ENCODE data around the gene CEP72. TPM values are rescaled to one million over a fixed set of nuclear protein-coding genes. Genes with fewer than 3 reads are reported as not detected.
"Not testable (repeated sequence)": the region's sequence is repeated elsewhere in the genome, so short reads cannot be mapped to it uniquely, and the experiment has no call there.

The CEP72 gene
- total and polyA plus RNA-seq, 2 experiments from 2014 or later, result 1.7 to 2.4 TPM

- Histone ChIP-seq H3K4me2 (ENCODE audit: unreplicated experiment) (no peak overlapping the region), H3K9me3 (ENCODE audit: low read depth) (no peaks in the 10 kb centered on the region), H3K9ac (no peak overlapping the region), H3K79me2 (ENCODE audit: insufficient read depth) (no peaks in the 10 kb centered on the region), H3K4me3 (no peak overlapping the region), H3K4me1 (ENCODE audit: insufficient read depth) (no peaks in the 10 kb centered on the region), H4K20me1 (ENCODE audit: insufficient read depth) (no peaks in the 10 kb centered on the region), H3K9me2 (ENCODE audit: insufficient read depth) (no peaks in the 10 kb centered on the region), H3K27ac (no peak overlapping the region), H3F3A (ENCODE audit: insufficient read depth) (no peaks in the 10 kb centered on the region), H3K36me3 (ENCODE audit: low read depth) (no peaks in the 10 kb centered on the region), H3K27me3 (replicated peaks; ENCODE audit: insufficient read depth) (peaks cover 24% of the 10 kb centered on the region), H2AFZ (no peak overlapping the region)
- WGBS, 2 experiments (ENCODE audit: low coverage in 1 of 2, low lambda C conversion rate in 2 of 2, missing lambda C conversion rate in 2 of 2), result 62 to 81% methylated on average over 7 to 20 of the region's 20 CpGs
- TF ChIP-seq EZH2phosphoT487 (IDR thresholded peaks at IDR 0.05; ENCODE audit: insufficient read depth, low read depth) (no peak), EZH2 (IDR thresholded peaks at IDR 0.05; ENCODE audit: insufficient read depth, poor library complexity, severe bottlenecking) (no peak)
- DNase-seq, result no peak
- in situ Hi-C loops (cut with MboI), result no loop called here
Measured at GRCh38 chr5:675111-675870, 63.2 kb downstream of the CEP72 start.

GRCh38 chr5:675871-676698 lies 63.9 kb downstream of the CEP72 start:
- in situ Hi-C loops (cut with MboI), result no loop called here
- no peaks in the 10 kb centered on the region for H3K4me1 ChIP-seq (ENCODE audit: insufficient read depth)
- peaks cover 24% of the 10 kb centered on the region for H3K27me3 ChIP-seq (replicated peaks; ENCODE audit: insufficient read depth)
- H3K79me2 ChIP-seq (ENCODE audit: insufficient read depth), result no peaks in the 10 kb centered on the region
- H3K9me3 ChIP-seq (ENCODE audit: low read depth), result no peaks in the 10 kb centered on the region
- TF ChIP-seq EZH2 (IDR thresholded peaks at IDR 0.05; ENCODE audit: insufficient read depth, poor library complexity, severe bottlenecking), result no peak
- no peak for TF ChIP-seq EZH2phosphoT487 (IDR thresholded peaks at IDR 0.05; ENCODE audit: insufficient read depth, low read depth)
- DNase-seq, result no peak
- no peaks in the 10 kb centered on the region for H3F3A ChIP-seq (ENCODE audit: insufficient read depth)
- no peak overlapping the region for H3K4me3 ChIP-seq
- no peaks in the 10 kb centered on the region for H3K9me2 ChIP-seq (ENCODE audit: insufficient read depth)
- no peaks in the 10 kb centered on the region for H3K36me3 ChIP-seq (ENCODE audit: low read depth)
- H4K20me1 ChIP-seq (ENCODE audit: insufficient read depth), result no peaks in the 10 kb centered on the region
- no peak overlapping the region for H3K27ac ChIP-seq
- WGBS, 2 experiments (ENCODE audit: low coverage in 1 of 2, low lambda C conversion rate in 2 of 2, missing lambda C conversion rate in 2 of 2), result 82% methylated on average over 32 to 36 of the region's 36 CpGs
- H3K4me2 ChIP-seq (ENCODE audit: unreplicated experiment), result no peak overlapping the region
- no peak overlapping the region for H3K9ac ChIP-seq
- H2AFZ ChIP-seq, result no peak overlapping the region

- no peaks in the 10 kb centered on the region for H3K4me1 ChIP-seq (ENCODE audit: insufficient read depth)
- no peak for DNase-seq
- H2AFZ ChIP-seq, result no peak overlapping the region
- no peaks in the 10 kb centered on the region for H3K79me2 ChIP-seq (ENCODE audit: insufficient read depth)
- in situ Hi-C loops (cut with MboI), result no loop called here
- no peak overlapping the region for H3K27ac ChIP-seq
- H3K4me3 ChIP-seq, result no peak overlapping the region
- no peaks in the 10 kb centered on the region for H4K20me1 ChIP-seq (ENCODE audit: insufficient read depth)
- H3K4me2 ChIP-seq (ENCODE audit: unreplicated experiment), result no peak overlapping the region
- H3K27me3 ChIP-seq (replicated peaks; ENCODE audit: insufficient read depth), result peaks cover 24% of the 10 kb centered on the region
- no peaks in the 10 kb centered on the region for H3K9me3 ChIP-seq (ENCODE audit: low read depth)
- WGBS, 2 experiments (ENCODE audit: low coverage in 1 of 2, low lambda C conversion rate in 2 of 2, missing lambda C conversion rate in 2 of 2), result 91 to 95% methylated on average over 38 to 48 of the region's 48 CpGs
- no peaks in the 10 kb centered on the region for H3K9me2 ChIP-seq (ENCODE audit: insufficient read depth)
- no peaks in the 10 kb centered on the region for H3K36me3 ChIP-seq (ENCODE audit: low read depth)
- TF ChIP-seq EZH2 (IDR thresholded peaks at IDR 0.05; ENCODE audit: insufficient read depth, poor library complexity, severe bottlenecking), result no peak
- no peak for TF ChIP-seq EZH2phosphoT487 (IDR thresholded peaks at IDR 0.05; ENCODE audit: insufficient read depth, low read depth)
- no peaks in the 10 kb centered on the region for H3F3A ChIP-seq (ENCODE audit: insufficient read depth)
- H3K9ac ChIP-seq, result no peak overlapping the region
Measured at GRCh38 chr5:676699-677076, 64.5 kb downstream of the CEP72 start.

- Histone ChIP-seq H3K9ac (no peak overlapping the region), H4K20me1 (ENCODE audit: insufficient read depth) (no peaks in the 10 kb centered on the region), H3K4me2 (ENCODE audit: unreplicated experiment) (no peak overlapping the region), H3K79me2 (ENCODE audit: insufficient read depth) (no peaks in the 10 kb centered on the region), H3F3A (ENCODE audit: insufficient read depth) (no peaks in the 10 kb centered on the region), H2AFZ (no peak overlapping the region), H3K4me3 (no peak overlapping the region), H3K9me3 (ENCODE audit: low read depth) (no peaks in the 10 kb centered on the region), H3K9me2 (ENCODE audit: insufficient read depth) (no peaks in the 10 kb centered on the region), H3K36me3 (ENCODE audit: low read depth) (no peaks in the 10 kb centered on the region), H3K4me1 (ENCODE audit: insufficient read depth) (no peaks in the 10 kb centered on the region), H3K27me3 (replicated peaks; ENCODE audit: insufficient read depth) (peaks cover 19% of the 10 kb centered on the region), H3K27ac (no peak overlapping the region)
- WGBS, 2 experiments (ENCODE audit: low coverage in 1 of 2, low lambda C conversion rate in 2 of 2, missing lambda C conversion rate in 2 of 2), result 86 to 88% methylated on average over 37 to 44 of the region's 44 CpGs
- in situ Hi-C loops (cut with MboI), result no loop called here
- DNase-seq, result no peak
- TF ChIP-seq EZH2 (IDR thresholded peaks at IDR 0.05; ENCODE audit: insufficient read depth, poor library complexity, severe bottlenecking), result no peak
- no peak for TF ChIP-seq EZH2phosphoT487 (IDR thresholded peaks at IDR 0.05; ENCODE audit: insufficient read depth, low read depth)
Measured at GRCh38 chr5:677131-678101, 65.3 kb downstream of the CEP72 start.

- 77 to 90% methylated on average over 10 to 12 of the region's 16 CpGs for WGBS, 2 experiments (ENCODE audit: low coverage in 1 of 2, low lambda C conversion rate in 2 of 2, missing lambda C conversion rate in 2 of 2)
- H3K9me3 ChIP-seq (ENCODE audit: low read depth); H3K36me3 ChIP-seq (ENCODE audit: low read depth); H3K4me2 ChIP-seq (ENCODE audit: unreplicated experiment); H3K9ac ChIP-seq; H3K4me1 ChIP-seq (ENCODE audit: insufficient read depth); H3K27ac ChIP-seq; H2AFZ ChIP-seq; H3K27me3 ChIP-seq (replicated peaks; ENCODE audit: insufficient read depth); H4K20me1 ChIP-seq (ENCODE audit: insufficient read depth); H3K4me3 ChIP-seq; in situ Hi-C loops (cut with MboI); DNase-seq; H3K79me2 ChIP-seq (ENCODE audit: insufficient read depth); H3F3A ChIP-seq (ENCODE audit: insufficient read depth); H3K9me2 ChIP-seq (ENCODE audit: insufficient read depth): not testable (repeated sequence)
Measured at GRCh38 chr5:678521-678920, 66.4 kb downstream of the CEP72 start.

GRCh38 chr5:679166-679895 lies 67.2 kb downstream of the CEP72 start:
- H3K9me3 ChIP-seq (ENCODE audit: low read depth); H3K9me2 ChIP-seq (ENCODE audit: insufficient read depth); H3K36me3 ChIP-seq (ENCODE audit: low read depth); H3K27me3 ChIP-seq (replicated peaks; ENCODE audit: insufficient read depth); H2AFZ ChIP-seq; H3F3A ChIP-seq (ENCODE audit: insufficient read depth); DNase-seq; H3K9ac ChIP-seq; H3K79me2 ChIP-seq (ENCODE audit: insufficient read depth); H3K4me3 ChIP-seq; H4K20me1 ChIP-seq (ENCODE audit: insufficient read depth); in situ Hi-C loops (cut with MboI); H3K27ac ChIP-seq; H3K4me1 ChIP-seq (ENCODE audit: insufficient read depth); H3K4me2 ChIP-seq (ENCODE audit: unreplicated experiment): not testable (repeated sequence)
- 74 to 77% methylated on average over 12 to 15 of the region's 17 CpGs for WGBS, 2 experiments (ENCODE audit: low coverage in 1 of 2, low lambda C conversion rate in 2 of 2, missing lambda C conversion rate in 2 of 2)

All from GM23248 (cell line).